ENCODE data around the gene CYP4A22. TPM values are rescaled to one million over a fixed set of nuclear protein-coding genes. Genes with fewer than 3 reads are reported as not detected.

The CYP4A22 gene
- total and polyA plus RNA-seq, 2 donors (not counting 3 experiments of a cell fraction or from before 2014, with no cell fraction given), result not detected

- Histone ChIP-seq H3K27me3 (ENCODE audit: control insufficient read depth in 2 of 2, insufficient read depth in 2 of 2, low read length in 2 of 2) (no peaks in the 10 kb centered on the region), H4K20me1 (replicated peaks; ENCODE audit: control insufficient read depth, extremely low read depth, insufficient read depth, low read length) (no peaks in the 10 kb centered on the region), H3K4me2 (ENCODE audit: insufficient read depth, low read length) (no peak overlapping the region), H3K36me3 (ENCODE audit: control insufficient read depth in 2 of 2, extremely low read depth in 1 of 2, insufficient read depth in 2 of 2, low read length in 2 of 2) (no peaks in the 10 kb centered on the region), H3K27ac (ENCODE audit: insufficient read depth, low read depth, low read length) (no peak overlapping the region), H2AFZ (ENCODE audit: low read depth, low read length) (no peak overlapping the region), H3K9me1 (replicated peaks; ENCODE audit: control insufficient read depth, extremely low read depth, insufficient read depth, low read length) (no peaks in the 10 kb centered on the region), H3K79me2 (ENCODE audit: control insufficient read depth, insufficient read depth, low read length) (no peaks in the 10 kb centered on the region), H3K9me3 (replicated peaks; ENCODE audit: control insufficient read depth, insufficient read depth, low read length) (no peaks in the 10 kb centered on the region), H3K4me3 (replicated peaks in 1 of 3; ENCODE audit: insufficient read depth in 1 of 3, low read depth in 1 of 3, low read length in 3 of 3) (no peak overlapping the region), H3K4me1 (ENCODE audit: control insufficient read depth, extremely low read depth, insufficient read depth, low read length) (peaks cover 5% of the 10 kb centered on the region), H3K9ac (replicated peaks; ENCODE audit: extremely low read depth, insufficient read depth, low read length) (no peak overlapping the region)
- TF ChIP-seq FOS (IDR thresholded peaks at IDR 0.05; ENCODE audit: borderline replicate concordance, insufficient read depth, low read length), result no peak
- TF ChIP-seq MYC (IDR thresholded peaks at IDR 0.05; ENCODE audit: low read depth, low read length), result no peak
- no peak for TF ChIP-seq JUN (IDR thresholded peaks at IDR 0.05; ENCODE audit: borderline replicate concordance, insufficient read depth, insufficient read length, low read depth)
- no peak for TF ChIP-seq POLR2A (IDR thresholded peaks at IDR 0.05; ENCODE audit: low read depth, low read length)
- no peak for TF ChIP-seq GATA2 (IDR thresholded peaks at IDR 0.05; ENCODE audit: insufficient read depth, insufficient read length, low read depth, low read length)
- TF ChIP-seq POLR2AphosphoS5 (IDR thresholded peaks at IDR 0.05; ENCODE audit: insufficient read depth, low read depth, low read length), result no peak
- ChIA-PET POLR2A (no interaction called here), CTCF (interaction anchor here (1.0 to 1.8 kb wide), 6 partner anchors 8 to 250 kb away, joined by 3 to 13 read pairs (median 3); partner anchors contain the start of gene FOXD2)
- intact Hi-C loops (cut with micrococcal nuclease) (no loop called here), dilution Hi-C loops (cut with MboI; ENCODE audit: extremely low pct_ligation_motif_present, low sequenced_read_pairs) (no loop called here)
- no TSS peak for BruUV-seq (replicated peaks)
- no peak for DNase-seq (ENCODE audit: low read depth, low spot score)
- no peak for FAIRE-seq
Observed at GRCh38 chr1:47187926-47188250, 50.6 kb downstream of the CYP4A22 start.

GRCh38 chr1:47188791-47189785, 51.8 kb downstream of the CYP4A22 start:
- no peak overlapping the region for H2AFZ ChIP-seq (ENCODE audit: low read depth, low read length)
- ChIA-PET POLR2A (no interaction called here), CTCF (interaction anchor here (0.9 to 8.0 kb wide), 12 partner anchors 10 to 248 kb away, joined by 3 to 224 read pairs (median 4); partner anchors contain the start of gene FOXD2)
- intact Hi-C loops (cut with micrococcal nuclease), result no loop called here
- peaks cover 5% of the 10 kb centered on the region for H3K4me1 ChIP-seq (ENCODE audit: control insufficient read depth, extremely low read depth, insufficient read depth, low read length)
- dilution Hi-C loops (cut with MboI; ENCODE audit: extremely low pct_ligation_motif_present, low sequenced_read_pairs), result no loop called here
- no peak overlapping the region for H3K4me2 ChIP-seq (ENCODE audit: insufficient read depth, low read length)
- BruUV-seq (replicated peaks), result no TSS peak
- no peaks in the 10 kb centered on the region for H4K20me1 ChIP-seq (replicated peaks; ENCODE audit: control insufficient read depth, extremely low read depth, insufficient read depth, low read length)
- FAIRE-seq (no peak), DNase-seq (ENCODE audit: low read depth, low spot score) (no peak)
- H3K36me3 ChIP-seq (ENCODE audit: control insufficient read depth in 2 of 2, extremely low read depth in 1 of 2, insufficient read depth in 2 of 2, low read length in 2 of 2), result no peaks in the 10 kb centered on the region
- H3K4me3 ChIP-seq (replicated peaks in 1 of 3; ENCODE audit: insufficient read depth in 1 of 3, low read depth in 1 of 3, low read length in 3 of 3), result no peak overlapping the region
- H3K9me1 ChIP-seq (replicated peaks; ENCODE audit: control insufficient read depth, extremely low read depth, insufficient read depth, low read length), result no peaks in the 10 kb centered on the region
- H3K9me3 ChIP-seq (replicated peaks; ENCODE audit: control insufficient read depth, insufficient read depth, low read length), result no peaks in the 10 kb centered on the region
- no peak overlapping the region for H3K27ac ChIP-seq (ENCODE audit: insufficient read depth, low read depth, low read length)
- no peak overlapping the region for H3K9ac ChIP-seq (replicated peaks; ENCODE audit: extremely low read depth, insufficient read depth, low read length)
- TF ChIP-seq JUN (IDR thresholded peaks at IDR 0.05; ENCODE audit: borderline replicate concordance, insufficient read depth, insufficient read length, low read depth) (no peak), GATA2 (IDR thresholded peaks at IDR 0.05; ENCODE audit: insufficient read depth, insufficient read length, low read depth, low read length) (no peak), CTCF (IDR thresholded peaks at IDR 0.05; ENCODE audit: extremely low read depth in 1 of 2, insufficient read depth in 1 of 2, low read depth in 1 of 2, low read length in 2 of 2) (no peak), POLR2AphosphoS5 (IDR thresholded peaks at IDR 0.05; ENCODE audit: insufficient read depth, low read depth, low read length) (no peak), MYC (IDR thresholded peaks at IDR 0.05; ENCODE audit: low read depth, low read length) (no peak), POLR2A (IDR thresholded peaks at IDR 0.05; ENCODE audit: low read depth, low read length) (no peak), EZH2 (IDR thresholded peaks at IDR 0.05; ENCODE audit: borderline replicate concordance, low read depth, low read length, severe bottlenecking) (no peak), MAX (IDR thresholded peaks at IDR 0.05; ENCODE audit: insufficient read depth, insufficient read length) (no peak), FOS (IDR thresholded peaks at IDR 0.05; ENCODE audit: borderline replicate concordance, insufficient read depth, low read length) (no peak)
- H3K79me2 ChIP-seq (ENCODE audit: control insufficient read depth, insufficient read depth, low read length), result no peaks in the 10 kb centered on the region
- H3K27me3 ChIP-seq (ENCODE audit: control insufficient read depth in 2 of 2, insufficient read depth in 2 of 2, low read length in 2 of 2), result no peaks in the 10 kb centered on the region
